Measurements from ENCODE around the gene PDE4C. TPM values are rescaled to one million over a fixed set of nuclear protein-coding genes. Genes with fewer than 3 reads are reported as not detected.

Gene PDE4C
- total RNA-seq, 1 experiment from 2014 or later: 0.36 TPM

DNA sequence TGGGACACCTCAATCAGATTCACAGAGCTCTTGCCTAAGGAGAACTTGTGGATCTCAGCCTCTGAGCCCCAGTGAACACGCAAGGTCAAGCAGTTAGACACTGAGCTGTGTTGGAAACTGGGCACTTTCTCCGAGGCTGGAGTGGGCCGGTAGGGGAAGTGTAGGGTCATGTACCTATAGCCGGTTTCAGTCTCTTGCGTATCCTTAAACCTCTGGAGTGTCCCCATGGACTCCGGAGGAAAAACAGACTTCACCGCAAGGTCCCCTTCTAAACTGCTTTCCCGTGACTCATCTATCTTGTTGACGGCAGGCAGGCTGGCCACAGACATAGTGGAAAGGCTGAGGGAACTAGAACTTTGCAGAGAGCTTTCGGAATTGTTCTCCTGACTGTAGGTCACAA lies 36.7 kb upstream of the PDE4C start:
- Histone ChIP-seq H3K4me3 (ENCODE audit: low read depth, low read length) (no peak overlapping the region), H3K36me3 (ENCODE audit: control insufficient read depth, insufficient read depth, low read length) (no peaks in the 10 kb centered on the region), H3K9me3 (no peaks in the 10 kb centered on the region), H3K4me1 (no peaks in the 10 kb centered on the region), H3K27me3 (replicated peaks; ENCODE audit: control insufficient read depth, insufficient read depth, low read length) (no peaks in the 10 kb centered on the region; the same call in 1 of the 2 replicates)
- ChIA-PET POLR2A (no interaction called here), CTCF (interaction anchor here (0.7 kb wide), 1 partner anchor 66 kb away, joined by 4 read pairs; no protein-coding TSS in a partner anchor)
- H3K27ac Mint-ChIP-seq (ENCODE audit: unreplicated experiment): no peak overlapping the region
- no peaks in the 10 kb centered on the region for H3K9me3 Mint-ChIP-seq (ENCODE audit: unreplicated experiment)
- no peak overlapping the region for H3K4me3 Mint-ChIP-seq (ENCODE audit: unreplicated experiment)
- H3K4me1 Mint-ChIP-seq (ENCODE audit: low read depth, unreplicated experiment): no peaks in the 10 kb centered on the region
- no peaks in the 10 kb centered on the region for H3K27me3 Mint-ChIP-seq (ENCODE audit: insufficient read depth, unreplicated experiment)
- intact Hi-C loops (cut with micrococcal nuclease; ENCODE audit: unreplicated experiment): no loop called here
- H3K36me3 Mint-ChIP-seq (ENCODE audit: insufficient read depth, unreplicated experiment): peaks cover 5% of the 10 kb centered on the region
- DNase-seq: no peak
- no TSS peak for BruUV-seq (replicated peaks)
- TF ChIP-seq, protein P1, sequence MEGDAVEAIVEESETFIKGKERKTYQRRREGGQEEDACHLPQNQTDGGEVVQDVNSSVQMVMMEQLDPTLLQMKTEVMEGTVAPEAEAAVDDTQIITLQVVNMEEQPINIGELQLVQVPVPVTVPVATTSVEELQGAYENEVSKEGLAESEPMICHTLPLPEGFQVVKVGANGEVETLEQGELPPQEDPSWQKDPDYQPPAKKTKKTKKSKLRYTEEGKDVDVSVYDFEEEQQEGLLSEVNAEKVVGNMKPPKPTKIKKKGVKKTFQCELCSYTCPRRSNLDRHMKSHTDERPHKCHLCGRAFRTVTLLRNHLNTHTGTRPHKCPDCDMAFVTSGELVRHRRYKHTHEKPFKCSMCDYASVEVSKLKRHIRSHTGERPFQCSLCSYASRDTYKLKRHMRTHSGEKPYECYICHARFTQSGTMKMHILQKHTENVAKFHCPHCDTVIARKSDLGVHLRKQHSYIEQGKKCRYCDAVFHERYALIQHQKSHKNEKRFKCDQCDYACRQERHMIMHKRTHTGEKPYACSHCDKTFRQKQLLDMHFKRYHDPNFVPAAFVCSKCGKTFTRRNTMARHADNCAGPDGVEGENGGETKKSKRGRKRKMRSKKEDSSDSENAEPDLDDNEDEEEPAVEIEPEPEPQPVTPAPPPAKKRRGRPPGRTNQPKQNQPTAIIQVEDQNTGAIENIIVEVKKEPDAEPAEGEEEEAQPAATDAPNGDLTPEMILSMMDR (IDR thresholded peaks at IDR 0.05; ENCODE audit: insufficient read depth in 1 of 2, low read depth in 1 of 2, low read length in 1 of 2, severe bottlenecking in 1 of 2, unreplicated experiment in 1 of 2): no peak

DNA sequence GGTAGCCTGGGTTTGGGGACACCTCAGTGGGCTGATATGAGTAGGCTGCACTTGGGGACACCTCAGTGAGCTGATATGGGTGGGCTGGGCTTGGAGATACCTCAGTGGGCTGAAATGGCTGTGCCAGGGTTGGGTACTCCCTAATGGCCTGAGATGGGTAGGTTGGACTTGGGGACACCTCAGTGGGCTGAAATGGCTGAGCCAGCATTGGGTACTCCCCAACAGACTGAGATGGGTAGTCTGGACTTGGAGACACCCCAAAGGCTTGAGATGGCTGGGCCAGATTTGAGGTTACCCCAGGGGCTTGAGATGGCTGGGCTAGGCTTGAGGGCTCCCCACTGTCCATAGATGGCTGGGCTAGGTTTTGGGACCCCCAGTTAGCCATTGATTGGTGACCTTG lies 35.9 kb upstream of the PDE4C start:
- Histone ChIP-seq H3K27me3 (replicated peaks; ENCODE audit: control insufficient read depth, insufficient read depth, low read length) (no peaks in the 10 kb centered on the region; the same call in 1 of the 2 replicates), H3K4me1 (no peaks in the 10 kb centered on the region), H3K36me3 (ENCODE audit: control insufficient read depth, insufficient read depth, low read length) (no peaks in the 10 kb centered on the region), H3K9me3 (no peaks in the 10 kb centered on the region), H3K4me3 (ENCODE audit: low read depth, low read length) (no peak overlapping the region)
- peaks cover 5% of the 10 kb centered on the region for H3K36me3 Mint-ChIP-seq (ENCODE audit: insufficient read depth, unreplicated experiment)
- intact Hi-C loops (cut with micrococcal nuclease; ENCODE audit: unreplicated experiment): no loop called here
- H3K4me1 Mint-ChIP-seq (ENCODE audit: low read depth, unreplicated experiment): no peaks in the 10 kb centered on the region
- no peak overlapping the region for H3K4me3 Mint-ChIP-seq (ENCODE audit: unreplicated experiment)
- no peaks in the 10 kb centered on the region for H3K27me3 Mint-ChIP-seq (ENCODE audit: insufficient read depth, unreplicated experiment)
- H3K9me3 Mint-ChIP-seq (ENCODE audit: unreplicated experiment): no peaks in the 10 kb centered on the region
- DNase-seq: no peak
- H3K27ac Mint-ChIP-seq (ENCODE audit: unreplicated experiment): no peak overlapping the region
- TF ChIP-seq, protein P1 (IDR thresholded peaks at IDR 0.05; ENCODE audit: insufficient read depth in 1 of 2, low read depth in 1 of 2, low read length in 1 of 2, severe bottlenecking in 1 of 2, unreplicated experiment in 1 of 2): no peak
- ChIA-PET CTCF (interaction anchor here (1.0 kb wide), 1 partner anchor 67 kb away, joined by 3 read pairs; no protein-coding TSS in a partner anchor), POLR2A (no interaction called here)
- BruUV-seq (replicated peaks): no TSS peak

DNA sequence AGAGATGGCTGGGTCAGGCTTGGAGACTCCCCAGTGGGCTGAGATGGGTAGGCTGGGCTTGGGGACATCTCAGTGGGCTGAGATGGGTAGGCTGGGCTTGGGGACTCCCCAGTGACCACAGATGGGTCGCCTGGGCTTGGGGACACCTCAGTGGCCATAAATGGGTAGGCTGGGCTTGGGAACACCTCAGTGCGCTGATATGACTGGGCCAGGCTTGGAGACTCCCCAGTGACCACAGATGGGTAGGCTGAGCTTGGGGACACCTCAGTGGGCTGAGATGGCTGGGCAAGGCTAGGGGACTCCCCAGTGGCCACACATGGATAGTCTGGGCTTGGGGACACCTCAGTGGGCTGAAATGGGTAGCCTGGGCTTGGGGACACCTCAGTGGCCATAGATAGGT lies 35.2 kb upstream of the PDE4C start:
- intact Hi-C loops (cut with micrococcal nuclease; ENCODE audit: unreplicated experiment): no loop called here
- Mint-ChIP-seq H3K4me3 (ENCODE audit: unreplicated experiment) (no peak overlapping the region), H3K36me3 (ENCODE audit: insufficient read depth, unreplicated experiment) (peaks cover 5% of the 10 kb centered on the region), H3K27ac (ENCODE audit: unreplicated experiment) (no peak overlapping the region), H3K27me3 (ENCODE audit: insufficient read depth, unreplicated experiment) (no peaks in the 10 kb centered on the region), H3K9me3 (ENCODE audit: unreplicated experiment) (no peaks in the 10 kb centered on the region), H3K4me1 (ENCODE audit: low read depth, unreplicated experiment) (no peaks in the 10 kb centered on the region)
- no peaks in the 10 kb centered on the region for H3K36me3 ChIP-seq (ENCODE audit: control insufficient read depth, insufficient read depth, low read length)
- no TSS peak for BruUV-seq (replicated peaks)
- no peaks in the 10 kb centered on the region; the same call in 1 of the 2 replicates for H3K27me3 ChIP-seq (replicated peaks; ENCODE audit: control insufficient read depth, insufficient read depth, low read length)
- TF ChIP-seq, protein P1 (IDR thresholded peaks at IDR 0.05; ENCODE audit: insufficient read depth in 1 of 2, low read depth in 1 of 2, low read length in 1 of 2, severe bottlenecking in 1 of 2, unreplicated experiment in 1 of 2): no peak
- H3K4me3 ChIP-seq (ENCODE audit: low read depth, low read length): no peak overlapping the region
- ChIA-PET POLR2A (no interaction called here), CTCF (interaction anchor here (1.0 kb wide), 1 partner anchor 67 kb away, joined by 3 read pairs; no protein-coding TSS in a partner anchor)
- no peaks in the 10 kb centered on the region for H3K4me1 ChIP-seq
- H3K9me3 ChIP-seq: no peaks in the 10 kb centered on the region
- no peak for DNase-seq
